GM12878 (cell line): ENCODE data around the gene ARHGAP6. TPM values are rescaled to one million over a fixed set of nuclear protein-coding genes. Genes with fewer than 3 reads are reported as not detected.

Source experiments
- ATAC-seq: fragments of 200-7000 bp; cut with Tn5 transposase; 3 replicates; pipeline ENCODE4 v1.9.1; 2020; ENCODE audit warnings: mild to moderate bottlenecking, moderate library complexity
- BruUV-seq: library from RNA; stranded (reverse); fragments of 400-500 nt; replicated peaks from 2 replicates; lab custom pipeline; 2021; lab: Mats Ljungman, UMichigan
- CTCF ChIA-PET: fragments of 300-600 bp; sonication (Branson Sonifier 250); formaldehyde crosslinking; extraction: SDS; loops from one replicate; lab custom pipeline; 2021; ENCODE audit warnings: inconsistent platforms; lab: Yijun Ruan, JAX
- POLR2A ChIA-PET: fragments of 350-600 bp; formaldehyde crosslinking; extraction: SDS; loops from one replicate; lab custom pipeline; 2021; ENCODE audit warnings: inconsistent platforms; lab: Charles Lee
- RAD21 ChIA-PET: fragments of 300-600 bp; sonication (Branson Sonifier 250); formaldehyde crosslinking; loops from one replicate; lab custom pipeline; 2023; ENCODE audit warnings: antibody characterized with exemption; ENCODE audit not compliant: unreplicated experiment; lab: Charles Lee
- SMC1A ChIA-PET: fragments of 300-600 bp; sonication (Branson Sonifier 250); formaldehyde crosslinking; loops from one replicate; lab custom pipeline; 2023; ENCODE audit not compliant: unreplicated experiment, uncharacterized antibody; lab: Charles Lee
- DNase-seq: peaks from one replicate; pipeline ENCODE4 v3.0.0-alpha.2; 2011; ENCODE audit warnings: low read depth, low spot score
- FAIRE-seq: peaks from 3 replicates; lab custom pipeline; 2011; peaks lifted over from hg19 to GRCh38; lab: Jason Lieb, UNC
- H2AFZ ChIP-seq: 2 replicates; pipeline ENCODE4 v1.6.0; 2011; ENCODE audit warnings: low read depth, low read length, control low read depth; ENCODE audit not compliant: control insufficient read depth
- H3K27ac ChIP-seq: 2 replicates; pipeline ENCODE4 v1.5.1; 2011; ENCODE audit warnings: control low read depth; ENCODE audit not compliant: control insufficient read depth, insufficient read depth
- H3K27me3 ChIP-seq, 2 experiments: replicated peaks in 1 of 2; 2 replicates each; pipeline versions ENCODE4 v1.6.0 to v1.6.1; 2011; ENCODE audit warnings: low read length in 1 of 2; ENCODE audit not compliant: control insufficient read depth in 2 of 2, insufficient read depth in 2 of 2
- H3K36me3 ChIP-seq, 2 experiments: 2 replicates each; pipeline ENCODE4 v1.5.1; 2011; ENCODE audit warnings: low read length in 1 of 2; ENCODE audit not compliant: control insufficient read depth in 2 of 2, insufficient read depth in 2 of 2
- H3K4me1 ChIP-seq: 2 replicates; pipeline ENCODE4 v1.6.1; 2011; ENCODE audit warnings: mild to moderate bottlenecking, low read length, moderate library complexity, mixed read lengths; ENCODE audit not compliant: control insufficient read depth, insufficient read depth
- H3K4me2 ChIP-seq: 2 replicates; pipeline ENCODE4 v1.6.0; 2011; ENCODE audit warnings: control low read depth; ENCODE audit not compliant: control insufficient read depth, insufficient read depth
- H3K4me3 ChIP-seq: fragments of 200-600 bp; sonication (generic); 2 replicates; pipeline ENCODE4 v1.5.1; 2016
- H3K79me2 ChIP-seq: 2 replicates; pipeline ENCODE4 v1.6.0; 2011; ENCODE audit warnings: low read length; ENCODE audit not compliant: control insufficient read depth, insufficient read depth
- H3K9ac ChIP-seq: 2 replicates; pipeline ENCODE4 v1.8.0; 2011; ENCODE audit warnings: low read length, control low read depth, mixed read lengths; ENCODE audit not compliant: control insufficient read depth, insufficient read depth
- H3K9me3 ChIP-seq: replicated peaks from 3 replicates; pipeline ENCODE4 v1.5.1; 2011; ENCODE audit warnings: mild to moderate bottlenecking, low read length; ENCODE audit not compliant: control insufficient read depth, insufficient read depth
- H4K20me1 ChIP-seq: 2 replicates; pipeline ENCODE4 v1.6.0; 2011; ENCODE audit not compliant: control insufficient read depth, insufficient read depth
- ATF7 ChIP-seq: fragments of 450-650 bp; IDR thresholded peaks from 2 replicates; pipeline ENCODE4 v1.6.1; 2016; ENCODE audit warnings: low read depth, mild to moderate bottlenecking
- BMI1 ChIP-seq: fragments of 450-650 bp; IDR thresholded peaks from 2 replicates; pipeline ENCODE4 v1.6.1; 2016; ENCODE audit warnings: mild to moderate bottlenecking, moderate library complexity, borderline replicate concordance
- CREB1 ChIP-seq: IDR thresholded peaks from 2 replicates; pipeline ENCODE4 v1.6.1; 2012; ENCODE audit warnings: low read depth, mild to moderate bottlenecking, inconsistent platforms
- CUX1 ChIP-seq: IDR thresholded peaks from 2 replicates; pipeline ENCODE4 v1.6.1; 2012; ENCODE audit warnings: improper control_type of control experiment, low read depth, low read length; ENCODE audit not compliant: insufficient replicate concordance
- FOXM1 ChIP-seq: IDR thresholded peaks from 2 replicates; pipeline ENCODE4 v1.6.1; 2012; ENCODE audit warnings: low read depth, mild to moderate bottlenecking, inconsistent platforms, low read length, moderate library complexity
- IKZF2 ChIP-seq, 2 experiments: fragments of 450-650 bp; IDR thresholded peaks; 2 replicates each; pipeline ENCODE4 v1.6.1; 2017; ENCODE audit warnings: mild to moderate bottlenecking in 2 of 2, moderate library complexity in 2 of 2
- JUND ChIP-seq: IDR thresholded peaks from 2 replicates; pipeline ENCODE4 v1.6.1; 2012; ENCODE audit warnings: low read depth, mild to moderate bottlenecking, low read length, improper control_type of control experiment, moderate library complexity
- MEF2A ChIP-seq: IDR thresholded peaks from 2 replicates; pipeline ENCODE4 v1.6.1; 2011; ENCODE audit warnings: low read depth, mild to moderate bottlenecking, low read length, moderate library complexity; ENCODE audit not compliant: insufficient read depth
- NR2F1 ChIP-seq: fragments of 450-650 bp; conservative IDR thresholded peaks from 2 replicates; pipeline ENCODE4 v1.6.1; 2017; ENCODE audit warnings: mild to moderate bottlenecking
- PML ChIP-seq: IDR thresholded peaks from 2 replicates; pipeline ENCODE4 v1.6.1; 2012; ENCODE audit warnings: low read length, inconsistent platforms
- RFX5 ChIP-seq: IDR thresholded peaks from 2 replicates; pipeline ENCODE4 v1.6.1; 2011; ENCODE audit warnings: low read depth, low read length, improper control_type of control experiment
- SREBF2 ChIP-seq: IDR thresholded peaks from 2 replicates; pipeline ENCODE4 v1.6.1; 2012; ENCODE audit warnings: mild to moderate bottlenecking, low read length
- ZBED1 ChIP-seq: IDR thresholded peaks from 2 replicates; pipeline ENCODE4 v1.6.1; 2016; ENCODE audit warnings: borderline replicate concordance
- ZNF274 ChIP-seq: IDR thresholded peaks from one replicate; pipeline ENCODE4 v1.8.0; 2011; ENCODE audit not compliant: insufficient read length, insufficient read depth
- ZNF384 ChIP-seq: IDR thresholded peaks from 2 replicates; pipeline ENCODE4 v1.6.1; 2012; ENCODE audit warnings: low read depth, mild to moderate bottlenecking, low read length, improper control_type of control experiment, borderline replicate concordance
- ZZZ3 ChIP-seq: IDR thresholded peaks from 2 replicates; pipeline ENCODE4 v1.6.1; 2011; ENCODE audit warnings: low read depth; ENCODE audit not compliant: control insufficient read depth, insufficient read length
- WGBS: methylation state at CpG from one replicate; pipeline ENCODE4 v1.1.6; 2016; ENCODE audit warnings: low lambda C conversion rate; ENCODE audit not compliant: insufficient replicate concordance, insufficient coverage; ENCODE audit errors: missing lambda C conversion rate; 5-methylcytosine and 5-hydroxymethylcytosine counted together
- in situ Hi-C: fragments of 300-500 bp; cut with MboI; formaldehyde crosslinking; loops from 9 replicates; pipeline ENCODE4 v1.14.3; 2018; ENCODE audit warnings: mixed read lengths
- intact Hi-C: fragments of 100-400 bp; cut with micrococcal nuclease; formaldehyde crosslinking; loops from one replicate; pipeline ENCODE4 v1.14.2; 2022; ENCODE audit not compliant: unreplicated experiment
- polyA plus RNA-seq, 11 experiments: library from polyadenylated mRNA; depleted of rRNA in 4 of 11; unstranded in 6 of 11; stranded (reverse) in 5 of 11; fragments of >200 nt; fragmentation: Nextera tagmentation in 4 of 11; fragmentation: Illumina TruSeq in 1 of 11; extraction: Ambion mirVana in 4 of 11; extraction: Trizol in 1 of 11; gene quantifications; 1 replicate in 1 of 11; 2 replicates in 10 of 11; pipeline versions ENCODE4 v1.2.1 to v1.2.3, GENCODE V29; 2011 to 2016; ENCODE audit warnings: inconsistent platforms in 2 of 11, missing spikeins in 2 of 11, low read depth in 1 of 11
- total RNA-seq, 4 experiments: library from RNA; depleted of rRNA in 3 of 4; stranded (reverse); fragments of >200 nt in 3 of 4; fragmentation: Illumina TruSeq in 1 of 4; extraction: Trizol in 1 of 4; gene quantifications; 2 replicates each; pipeline versions ENCODE4 v1.2.1 to v1.2.3, GENCODE V29; 2013 to 2021
- TF ChIP-seq, protein P1 (sequence below): fragments of 450-650 bp; conservative IDR thresholded peaks from 2 replicates; pipeline ENCODE4 v1.6.1; 2017; ENCODE audit warnings: mild to moderate bottlenecking, moderate library complexity
- TF ChIP-seq, protein P2 (sequence below): IDR thresholded peaks from 2 replicates; pipeline ENCODE4 v1.6.1; 2012; ENCODE audit warnings: low read depth, low read length, improper control_type of control experiment

ARHGAP6 gene
- total and polyA plus RNA-seq, 10 of the 15 experiments (the other 5 are each of a cell fraction or from before 2014, with no cell fraction given), result 0.20 to 1.8 (median 0.76) TPM

DNA sequence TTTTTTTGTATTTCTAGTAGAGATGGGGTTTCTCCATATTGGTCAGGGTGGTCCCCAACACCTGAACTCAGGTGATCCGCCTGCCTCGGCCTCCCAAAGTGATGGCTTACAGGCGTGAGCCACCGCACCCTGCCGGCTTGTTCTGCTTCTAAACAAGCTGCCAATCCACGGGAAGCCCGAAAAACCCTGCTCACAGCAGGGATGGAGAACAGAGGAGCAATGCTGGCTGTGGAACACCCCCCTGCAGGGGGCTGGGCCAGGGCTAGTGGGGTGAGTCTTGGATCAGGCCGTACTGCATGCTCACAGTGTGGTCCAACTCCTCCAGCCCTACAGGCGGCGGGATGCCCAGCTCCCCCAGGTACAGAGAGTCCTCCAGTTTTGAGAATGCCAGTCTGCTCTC is 38.1 kb upstream of the ARHGAP6 start:
- H3K79me2 ChIP-seq, result no peaks in the 10 kb centered on the region
- ChIA-PET CTCF (interaction anchor here (1.4 to 2.0 kb wide), 2 partner anchors 25 to 27 kb away, joined by 5 read pairs; no protein-coding TSS in a partner anchor), RAD21 (no interaction called here), SMC1A (interaction anchor here (0.9 to 2.1 kb wide), 4 partner anchors 10 to 20 kb away, joined by 3 to 5 read pairs (median 4); no protein-coding TSS in a partner anchor), POLR2A (no interaction called here)
- no peak overlapping the region for H3K4me2 ChIP-seq
- no peak for TF ChIP-seq IKZF2 (IDR thresholded peaks at IDR 0.05)
- TF ChIP-seq SREBF2, result no peak
- TF ChIP-seq, protein P1, sequence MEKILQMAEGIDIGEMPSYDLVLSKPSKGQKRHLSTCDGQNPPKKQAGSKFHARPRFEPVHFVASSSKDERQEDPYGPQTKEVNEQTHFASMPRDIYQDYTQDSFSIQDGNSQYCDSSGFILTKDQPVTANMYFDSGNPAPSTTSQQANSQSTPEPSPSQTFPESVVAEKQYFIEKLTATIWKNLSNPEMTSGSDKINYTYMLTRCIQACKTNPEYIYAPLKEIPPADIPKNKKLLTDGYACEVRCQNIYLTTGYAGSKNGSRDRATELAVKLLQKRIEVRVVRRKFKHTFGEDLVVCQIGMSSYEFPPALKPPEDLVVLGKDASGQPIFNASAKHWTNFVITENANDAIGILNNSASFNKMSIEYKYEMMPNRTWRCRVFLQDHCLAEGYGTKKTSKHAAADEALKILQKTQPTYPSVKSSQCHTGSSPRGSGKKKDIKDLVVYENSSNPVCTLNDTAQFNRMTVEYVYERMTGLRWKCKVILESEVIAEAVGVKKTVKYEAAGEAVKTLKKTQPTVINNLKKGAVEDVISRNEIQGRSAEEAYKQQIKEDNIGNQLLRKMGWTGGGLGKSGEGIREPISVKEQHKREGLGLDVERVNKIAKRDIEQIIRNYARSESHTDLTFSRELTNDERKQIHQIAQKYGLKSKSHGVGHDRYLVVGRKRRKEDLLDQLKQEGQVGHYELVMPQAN, result no peak
- TF ChIP-seq ZNF384, result no peak
- TF ChIP-seq PML, result no peak
- no peak for TF ChIP-seq ZNF274
- TF ChIP-seq, protein P2, sequence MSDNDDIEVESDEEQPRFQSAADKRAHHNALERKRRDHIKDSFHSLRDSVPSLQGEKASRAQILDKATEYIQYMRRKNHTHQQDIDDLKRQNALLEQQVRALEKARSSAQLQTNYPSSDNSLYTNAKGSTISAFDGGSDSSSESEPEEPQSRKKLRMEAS, result no peak
- no peak for TF ChIP-seq FOXM1
- no peak for TF ChIP-seq MEF2A
- no peak for TF ChIP-seq BMI1
- no peak for TF ChIP-seq CUX1
- no peak for TF ChIP-seq RFX5
- TF ChIP-seq CREB1, result no peak
- no peak for TF ChIP-seq ZBED1
- no peak for TF ChIP-seq ZZZ3
- TF ChIP-seq ATF7, result no peak
- TF ChIP-seq NR2F1, result no peak
- no peak for TF ChIP-seq JUND
- H3K9ac ChIP-seq, result no peak overlapping the region
- H3K27ac ChIP-seq, result no peak overlapping the region
- no peaks in the 10 kb centered on the region for H3K36me3 ChIP-seq
- H4K20me1 ChIP-seq, result no peaks in the 10 kb centered on the region
- no peaks in the 10 kb centered on the region for H3K9me3 ChIP-seq
- H3K4me1 ChIP-seq, result no peaks in the 10 kb centered on the region
- intact Hi-C loops (no loop called here), in situ Hi-C loops (no loop called here)
- BruUV-seq, result no TSS peak
- FAIRE-seq (no peak), ATAC-seq (no peak), DNase-seq (no peak)
- 50% methylated on average over 10 of the region's 10 CpGs for WGBS
- no peaks in the 10 kb centered on the region for H3K27me3 ChIP-seq
- no peak overlapping the region for H3K4me3 ChIP-seq
- H2AFZ ChIP-seq, result no peak overlapping the region
